OCI-LY7 (cell line): Measurements from ENCODE around the gene GTF2A2. TPM values are rescaled to one million over a fixed set of nuclear protein-coding genes. Genes with fewer than 3 reads are reported as not detected.

ENCODE experiments used
- Bru-seq: library from RNA; stranded (reverse); fragments of 400-500 nt; gene quantifications from one replicate; lab custom pipeline; 2021; lab: Mats Ljungman, UMichigan
- BruChase-seq, 2 experiments: library from RNA; stranded (reverse); fragments of 400-500 nt; gene quantifications; one replicate each; lab custom pipeline; 2021; lab: Mats Ljungman, UMichigan
- BruUV-seq: library from RNA; stranded (reverse); fragments of 400-500 nt; replicated peaks from 2 replicates; lab custom pipeline; 2021; lab: Mats Ljungman, UMichigan
- CTCF ChIA-PET: fragments of 300-600 bp; sonication (Branson Sonifier 250); formaldehyde crosslinking; loops from one replicate; lab custom pipeline; 2022; ENCODE audit warnings: antibody characterized with exemption; ENCODE audit not compliant: unreplicated experiment; lab: Charles Lee
- POLR2A ChIA-PET: fragments of 300-600 bp; sonication (Branson Sonifier 250); formaldehyde crosslinking; loops from one replicate; lab custom pipeline; 2022; ENCODE audit warnings: antibody characterized with exemption; lab: Charles Lee
- DNase-seq: peaks from one replicate; pipeline ENCODE4 v3.0.0-alpha.2; 2015; ENCODE audit warnings: low spot score
- H2AFZ ChIP-seq: fragments of 200-600 bp; sonication (generic), shearing (Covaris generic); 2 replicates; pipeline ENCODE4 v1.6.1; 2014; ENCODE audit warnings: mild to moderate bottlenecking, antibody characterized with exemption, low read length, moderate library complexity
- H3K27ac ChIP-seq: fragments of 200-600 bp; sonication (generic); 2 replicates; pipeline ENCODE4 v1.5.1; 2014; ENCODE audit warnings: mixed run types, low read depth, mild to moderate bottlenecking, moderate library complexity, low read length, inconsistent platforms; ENCODE audit not compliant: poor library complexity, severe bottlenecking
- H3K36me3 ChIP-seq: fragments of 200-600 bp; sonication (generic); 2 replicates; pipeline ENCODE4 v1.6.1; 2014; ENCODE audit warnings: mild to moderate bottlenecking, antibody characterized with exemption, low read length, moderate library complexity, mixed read lengths; ENCODE audit not compliant: insufficient read depth
- H3K4me1 ChIP-seq: fragments of 200-600 bp; sonication (generic); 2 replicates; pipeline ENCODE4 v1.5.1; 2014; ENCODE audit warnings: mild to moderate bottlenecking, low read length; ENCODE audit not compliant: insufficient read depth, poor library complexity, severe bottlenecking
- H3K4me2 ChIP-seq: fragments of 200-600 bp; sonication (generic); 2 replicates; pipeline ENCODE4 v1.6.1; 2014; ENCODE audit warnings: mild to moderate bottlenecking, low read length
- H3K4me3 ChIP-seq: fragments of 200-600 bp; sonication (generic); 2 replicates; pipeline ENCODE4 v1.5.1; 2014; ENCODE audit warnings: mild to moderate bottlenecking, low read depth, low read length; ENCODE audit not compliant: poor library complexity, severe bottlenecking
- H3K79me2 ChIP-seq: fragments of 200-600 bp; sonication (generic); 2 replicates; pipeline ENCODE4 v1.6.1; 2016; ENCODE audit warnings: low read depth, mild to moderate bottlenecking, low read length, moderate library complexity, mixed read lengths; ENCODE audit not compliant: insufficient read depth
- H3K9me2 ChIP-seq: fragments of 200-600 bp; sonication (generic); 2 replicates; pipeline ENCODE4 v1.6.1; 2016; ENCODE audit warnings: mild to moderate bottlenecking, low read length, mixed read lengths; ENCODE audit not compliant: insufficient read depth
- H3K9me3 ChIP-seq: fragments of 200-600 bp; sonication (generic); 2 replicates; pipeline ENCODE4 v1.6.1; 2014; ENCODE audit warnings: mild to moderate bottlenecking, mixed run types, low read length, mixed read lengths
- H4K20me1 ChIP-seq: fragments of 200-600 bp; sonication (generic); 2 replicates; pipeline ENCODE4 v1.6.1; 2014; ENCODE audit warnings: mild to moderate bottlenecking, antibody characterized with exemption, low read length, moderate library complexity, mixed read lengths; ENCODE audit not compliant: insufficient read depth
- EZH2phosphoT487 ChIP-seq: fragments of 200-600 bp; sonication (generic); IDR thresholded peaks from 2 replicates; pipeline ENCODE4 v1.6.1; 2018; ENCODE audit warnings: low read depth, borderline replicate concordance, mild to moderate bottlenecking, mixed run types, antibody characterized with exemption, low read length, moderate library complexity, mixed read lengths
- intact Hi-C: fragments of 100-400 bp; cut with micrococcal nuclease; formaldehyde crosslinking; loops from one replicate; pipeline ENCODE4 v1.10.0; 2022; ENCODE audit not compliant: unreplicated experiment
- long read RNA-seq: library from polyadenylated mRNA; stranded (forward); transcript quantifications from one replicate; pipeline ENCODE4 v2.0.0, GENCODE V29; 2022
- total RNA-seq, 2 experiments: library from RNA; depleted of rRNA in 1 of 2; stranded (reverse); fragments of >200 nt in 1 of 2; shearing (Covaris generic) in 1 of 2; gene quantifications; 2 replicates each; pipeline ENCODE4 v1.2.3, GENCODE V29; 2014 to 2022
- TF ChIP-seq, protein P1 (sequence below): fragments of 200-600 bp; sonication (generic); conservative IDR thresholded peaks from 2 replicates; pipeline ENCODE4 v1.5.1; 2014; ENCODE audit warnings: mild to moderate bottlenecking, antibody characterized with exemption, low read length, moderate library complexity, mixed read lengths

Gene GTF2A2, protein sequence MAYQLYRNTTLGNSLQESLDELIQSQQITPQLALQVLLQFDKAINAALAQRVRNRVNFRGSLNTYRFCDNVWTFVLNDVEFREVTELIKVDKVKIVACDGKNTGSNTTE
- total RNA-seq (2014; rRNA removed; shearing (Covaris generic)) (50.5 and 69.3 TPM in 2 replicates), total RNA-seq (2022) (138 and 139 TPM in 2 replicates), Bru-seq, nascent RNA (percentile 82 among the genes with signal in this experiment), BruChase-seq, experiment 1, labeled RNA remaining after a 6-hour chase (percentile 91 among the genes with signal in this experiment), BruChase-seq, experiment 2, labeled RNA remaining after a 2-hour chase (percentile 86 among the genes with signal in this experiment)
- long read RNA-seq, transcript GTF2A2-202 (5 exons, 1,582 nt): major isoform, 100 of 116 reads
- long read RNA-seq, partial matches to known transcripts: 0 of 116 reads
- long read RNA-seq, other reads (novel, unspliced or antisense): 9 of 116 reads

DNA sequence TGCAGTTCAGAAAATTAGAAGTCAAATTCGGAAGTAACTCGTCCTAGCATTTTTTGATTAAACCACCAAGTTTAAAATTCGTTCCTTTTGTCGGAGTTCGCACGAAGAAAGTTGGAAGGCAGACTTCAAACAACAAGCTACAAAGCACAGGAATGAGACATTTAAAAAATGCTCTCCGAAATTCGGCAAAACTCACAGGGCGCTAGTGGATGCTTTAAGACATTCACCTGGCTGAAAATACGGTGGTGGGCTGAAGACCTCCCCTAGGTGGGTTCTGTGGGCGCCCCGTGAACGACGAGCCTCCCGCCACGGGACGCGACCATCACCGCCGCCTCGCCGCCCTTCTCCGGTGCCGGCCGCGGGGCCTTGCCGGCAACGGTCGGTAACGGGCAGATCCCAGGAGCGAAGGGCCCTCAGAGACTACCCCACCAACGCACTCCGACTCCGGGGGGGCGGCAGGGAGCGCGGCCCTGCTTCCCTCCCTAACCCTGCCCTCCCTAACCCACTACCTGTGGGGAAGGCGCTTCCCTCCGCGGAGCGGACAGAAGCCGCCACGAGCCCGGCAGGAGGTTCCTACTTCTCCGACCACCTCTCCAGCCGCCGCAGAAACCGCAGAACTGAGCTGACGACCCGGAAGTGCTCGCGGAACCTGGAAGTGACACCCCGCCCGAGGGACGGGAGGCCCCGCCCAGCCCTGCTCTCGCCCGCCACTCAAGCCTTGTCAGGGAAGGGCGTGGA, at the start of gene GTF2A2:
Gene GTF2A2, minus strand, starts transcription at position 619 of the 738 bp plus-strand sequence. CDS start 5,238 bp downstream, outside the sequence.
- ChIA-PET POLR2A (interaction anchor here (0.6 to 1.6 kb wide), 7 partner anchors 9 to 147 kb away, joined by 3 to 8 read pairs (median 4); no protein-coding TSS in a partner anchor), CTCF (no interaction called here)
- Histone ChIP-seq H3K9me2 (no peaks in the 10 kb centered on the region), H3K27ac (peak within 1 kb of the TSS; percentile 69), H3K9me3 (peaks cover 8% of the 10 kb centered on the region), H3K4me2 (peak within 1 kb of the TSS; percentile 93), H3K4me3 (peak within 1 kb of the TSS; percentile 95), H2AFZ (peak within 1 kb of the TSS; percentile 67), H3K79me2 (peaks cover 49% of the 10 kb centered on the region), H4K20me1 (no peaks in the 10 kb centered on the region; the same call in none of the 2 replicates), H3K36me3 (peaks cover 74% of the 10 kb centered on the region), H3K4me1 (peaks cover 26% of the 10 kb centered on the region)
- intact Hi-C loops: loop anchor here (1.0 to 10.0 kb wide), 2 partner anchors 31 to 122 kb away; no protein-coding TSS in a partner anchor
- TF ChIP-seq, protein P1, sequence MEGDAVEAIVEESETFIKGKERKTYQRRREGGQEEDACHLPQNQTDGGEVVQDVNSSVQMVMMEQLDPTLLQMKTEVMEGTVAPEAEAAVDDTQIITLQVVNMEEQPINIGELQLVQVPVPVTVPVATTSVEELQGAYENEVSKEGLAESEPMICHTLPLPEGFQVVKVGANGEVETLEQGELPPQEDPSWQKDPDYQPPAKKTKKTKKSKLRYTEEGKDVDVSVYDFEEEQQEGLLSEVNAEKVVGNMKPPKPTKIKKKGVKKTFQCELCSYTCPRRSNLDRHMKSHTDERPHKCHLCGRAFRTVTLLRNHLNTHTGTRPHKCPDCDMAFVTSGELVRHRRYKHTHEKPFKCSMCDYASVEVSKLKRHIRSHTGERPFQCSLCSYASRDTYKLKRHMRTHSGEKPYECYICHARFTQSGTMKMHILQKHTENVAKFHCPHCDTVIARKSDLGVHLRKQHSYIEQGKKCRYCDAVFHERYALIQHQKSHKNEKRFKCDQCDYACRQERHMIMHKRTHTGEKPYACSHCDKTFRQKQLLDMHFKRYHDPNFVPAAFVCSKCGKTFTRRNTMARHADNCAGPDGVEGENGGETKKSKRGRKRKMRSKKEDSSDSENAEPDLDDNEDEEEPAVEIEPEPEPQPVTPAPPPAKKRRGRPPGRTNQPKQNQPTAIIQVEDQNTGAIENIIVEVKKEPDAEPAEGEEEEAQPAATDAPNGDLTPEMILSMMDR: no peak
- TF ChIP-seq EZH2phosphoT487: no peak
- peak; percentile 96 for DNase-seq
- no TSS peak for BruUV-seq

DNA sequence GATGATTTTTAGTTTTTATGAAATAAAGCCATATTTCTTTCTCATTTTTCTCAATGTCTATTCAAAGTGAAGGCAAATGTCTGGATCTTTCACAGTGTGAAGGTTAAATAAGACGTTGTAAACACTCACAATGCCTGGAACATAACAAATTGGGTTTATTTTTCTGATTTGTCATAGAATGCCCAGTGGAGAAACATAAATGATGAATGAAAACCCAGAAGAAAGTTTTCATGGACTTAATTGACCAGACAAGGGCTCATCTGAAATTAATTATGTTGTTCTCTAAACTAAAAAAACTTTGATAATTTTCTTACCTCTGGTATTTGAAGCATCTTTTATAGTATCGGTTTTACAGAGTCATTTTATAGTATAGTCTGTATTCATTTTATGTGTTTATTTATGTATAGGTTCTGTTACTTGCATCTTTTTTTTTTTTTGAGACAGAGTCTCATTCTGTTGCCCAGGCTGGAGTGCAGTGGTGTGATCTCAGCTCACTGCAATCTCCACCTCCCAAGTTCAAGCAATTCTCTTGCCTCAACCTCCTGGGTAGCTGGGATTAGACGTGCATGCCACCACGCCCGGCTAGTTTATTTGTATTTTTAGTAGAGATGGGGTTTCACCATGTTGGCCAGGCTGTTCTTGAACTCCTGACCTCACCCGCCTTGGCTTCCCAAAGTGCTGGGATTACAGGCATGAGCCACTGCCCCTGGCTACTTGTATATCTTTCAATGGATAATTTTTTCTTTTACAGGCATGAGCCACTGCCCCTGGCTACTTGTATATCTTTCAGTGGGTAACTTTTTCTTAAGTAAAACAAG, 46.9 kb upstream of the GTF2A2 start:
- H3K9me3 ChIP-seq: no peaks in the 10 kb centered on the region; the same call in 1 of the 2 replicates
- no TSS peak for BruUV-seq
- no peak overlapping the region for H3K27ac ChIP-seq
- no peaks in the 10 kb centered on the region for H3K9me2 ChIP-seq
- H3K4me3 ChIP-seq: no peak overlapping the region
- no peaks in the 10 kb centered on the region for H3K79me2 ChIP-seq
- POLR2A ChIA-PET: interaction anchor here (0.5 kb wide), 1 partner anchor 11 kb away, joined by 3 read pairs; no protein-coding TSS in a partner anchor
- H2AFZ ChIP-seq: no peak overlapping the region
- no peak overlapping the region for H3K4me2 ChIP-seq
- H3K36me3 ChIP-seq: no peaks in the 10 kb centered on the region
- H3K4me1 ChIP-seq: no peaks in the 10 kb centered on the region
- CTCF ChIA-PET: interaction anchor here (0.6 kb wide), 1 partner anchor 497 kb away, joined by 3 read pairs; no protein-coding TSS in a partner anchor
- intact Hi-C loops: no loop called here
- no peak for DNase-seq
- H4K20me1 ChIP-seq: no peaks in the 10 kb centered on the region
- TF ChIP-seq, protein P1: no peak
- no peak for TF ChIP-seq EZH2phosphoT487
